Measurements from ENCODE around the gene SCAPER.
A peak's percentile ranks its signal among the peaks of the same experiment; 100 is the strongest.

Gene SCAPER

GRCh38 chr15:76935620-76936019 lies 30.5 kb upstream of the SCAPER start:
- H3K36me3 ChIP-seq, result peaks cover 61% of the 10 kb centered on the region

GRCh38 chr15:76932135-76932966 lies 27.2 kb upstream of the SCAPER start:
- H3K27ac ChIP-seq, result peak overlapping the region; percentile 67
- no peak for DNase-seq
- peak overlapping the region; percentile 94 for H3K4me3 ChIP-seq (ENCODE audit: low read depth, low read length)
- H3K27me3 ChIP-seq (ENCODE audit: insufficient read depth, low read depth, severe bottlenecking), result no peaks in the 10 kb centered on the region
- peaks cover 46% of the 10 kb centered on the region for H3K36me3 ChIP-seq
- H3K9me3 ChIP-seq (ENCODE audit: severe bottlenecking), result no peaks in the 10 kb centered on the region
- no peak for TF ChIP-seq CTCF (IDR thresholded peaks at IDR 0.05; ENCODE audit: low read depth, low read length)

More at GRCh38 chr15:76935620-76936019, 30.5 kb upstream of the SCAPER start:
- H3K27me3 ChIP-seq (ENCODE audit: insufficient read depth, low read depth, severe bottlenecking), result no peaks in the 10 kb centered on the region
- TF ChIP-seq CTCF (IDR thresholded peaks at IDR 0.05; ENCODE audit: low read depth, low read length), result no peak
- no peak for DNase-seq
- H3K4me3 ChIP-seq (ENCODE audit: low read depth, low read length), result no peak overlapping the region
- H3K27ac ChIP-seq, result no peak overlapping the region
- no peaks in the 10 kb centered on the region for H3K9me3 ChIP-seq (ENCODE audit: severe bottlenecking)

- TF ChIP-seq CTCF (IDR thresholded peaks at IDR 0.05; ENCODE audit: low read depth, low read length), result no peak
- H3K27ac ChIP-seq, result peak within 1 kb of the TSS; percentile 84
These were observed 26.4 kb upstream of the SCAPER start, which contains the start of gene RCN2 for GRCh38 chr15:76931397-76932134. TSS of gene RCN2 (plus strand) at chr15:76931749. CDS start at chr15:76931842, 93 bp downstream.

GRCh38 chr15:76930831-76931396 lies 25.8 kb upstream of the SCAPER start:
- H3K9me3 ChIP-seq (ENCODE audit: severe bottlenecking), result no peaks in the 10 kb centered on the region
- TF ChIP-seq CTCF (IDR thresholded peaks at IDR 0.05; ENCODE audit: low read depth, low read length), result no peak
- no peak for DNase-seq
- H3K27ac ChIP-seq, result peak overlapping the region; percentile 84
- H3K27me3 ChIP-seq (ENCODE audit: insufficient read depth, low read depth, severe bottlenecking), result no peaks in the 10 kb centered on the region
- peak overlapping the region; percentile 56 for H3K4me3 ChIP-seq (ENCODE audit: low read depth, low read length)
- peaks cover 32% of the 10 kb centered on the region for H3K36me3 ChIP-seq

More at GRCh38 chr15:76931397-76932134, 26.4 kb upstream of the SCAPER start, which contains the start of gene RCN2:
- H3K9me3 ChIP-seq (ENCODE audit: severe bottlenecking), result no peaks in the 10 kb centered on the region
- peak within 1 kb of the TSS; percentile 94 for H3K4me3 ChIP-seq (ENCODE audit: low read depth, low read length)
- H3K27me3 ChIP-seq (ENCODE audit: insufficient read depth, low read depth, severe bottlenecking), result no peaks in the 10 kb centered on the region
- peak; percentile 95 for DNase-seq
- peaks cover 38% of the 10 kb centered on the region for H3K36me3 ChIP-seq

- no peak overlapping the region for H3K27ac ChIP-seq
- no peak overlapping the region for H3K4me3 ChIP-seq (ENCODE audit: low read depth, low read length)
- H3K9me3 ChIP-seq (ENCODE audit: severe bottlenecking), result no peaks in the 10 kb centered on the region
- peaks cover 15% of the 10 kb centered on the region for H3K36me3 ChIP-seq
- TF ChIP-seq CTCF (IDR thresholded peaks at IDR 0.05; ENCODE audit: low read depth, low read length), result no peak
- DNase-seq, result no peak
- H3K27me3 ChIP-seq (ENCODE audit: insufficient read depth, low read depth, severe bottlenecking), result no peaks in the 10 kb centered on the region
These were observed 24.0 kb upstream of the SCAPER start for GRCh38 chr15:76929011-76929760.
